SHP77 (cell line): ENCODE data around the gene PRM3.

Experiments used
- DNase-seq, 2 experiments: peaks; one replicate each; lab custom pipeline; 2025; lab: John Stamatoyannopoulos, UW

PRM3 gene

GRCh38 chr16:11224096-11224893, 49.1 kb downstream of the PRM3 start:
- peak in 1 of 2 experiments; percentile 19 for DNase-seq
